HG03457 (cell line): ENCODE results near the gene GSE1.

Experiments
- ATAC-seq: cut with Tn5 transposase; IDR thresholded peaks from one replicate; pipeline ENCODE4 v1.9.1; 2021; ENCODE audit warnings: moderate number of reproducible peaks; ENCODE audit not compliant: unreplicated experiment

The GSE1 gene

GRCh38 chr16:85631802-85632393, 18.8 kb downstream of the GSE1 start:
- no peak for ATAC-seq

- no peak for ATAC-seq
Observed at GRCh38 chr16:85632709-85633437, 19.8 kb downstream of the GSE1 start.

GRCh38 chr16:85633438-85633743, 20.3 kb downstream of the GSE1 start:
- ATAC-seq: no peak

- no peak for ATAC-seq
Observed at GRCh38 chr16:85633888-85634287, 20.8 kb downstream of the GSE1 start.

GRCh38 chr16:85634747-85635544, 21.8 kb downstream of the GSE1 start:
- no peak for ATAC-seq

- ATAC-seq: no peak
Observed at GRCh38 chr16:85635545-85636140, 22.5 kb downstream of the GSE1 start.

GRCh38 chr16:85636234-85636812, 23.2 kb downstream of the GSE1 start:
- ATAC-seq: no peak

- ATAC-seq: no peak
Observed at GRCh38 chr16:85637061-85637807, 24.1 kb downstream of the GSE1 start.

- no peak for ATAC-seq
Observed at GRCh38 chr16:85637808-85638647, 24.9 kb downstream of the GSE1 start.

GRCh38 chr16:85638695-85639409, 25.7 kb downstream of the GSE1 start:
- no peak for ATAC-seq

- no peak for ATAC-seq
Observed at GRCh38 chr16:85639529-85640253, 26.6 kb downstream of the GSE1 start.

- no peak for ATAC-seq
Observed at GRCh38 chr16:85640254-85640558, 27.1 kb downstream of the GSE1 start.

- no peak for ATAC-seq
Observed at GRCh38 chr16:85640585-85640984, 27.5 kb downstream of the GSE1 start.

GRCh38 chr16:85641305-85641704, 28.2 kb downstream of the GSE1 start:
- ATAC-seq: no peak

GRCh38 chr16:85641776-85642176, 28.7 kb downstream of the GSE1 start:
- ATAC-seq: no peak

- ATAC-seq: no peak
Observed at GRCh38 chr16:85642762-85643358, 29.7 kb downstream of the GSE1 start.

- no peak for ATAC-seq
Observed at GRCh38 chr16:85643631-85644030, 30.5 kb downstream of the GSE1 start.

GRCh38 chr16:85644093-85644712, 31.1 kb downstream of the GSE1 start:
- no peak for ATAC-seq
